Amygdala (tissue), 56 donors: ENCODE results near the gene TMC2.
"Not testable (repeated sequence)": the region's sequence is repeated elsewhere in the genome, so short reads cannot be mapped to it uniquely, and the experiment has no call there.

Source experiments
- DNase-seq, 56 donors: peaks; one replicate each; lab custom pipeline; 2025; lab: John Stamatoyannopoulos, UW

TMC2 gene

DNA sequence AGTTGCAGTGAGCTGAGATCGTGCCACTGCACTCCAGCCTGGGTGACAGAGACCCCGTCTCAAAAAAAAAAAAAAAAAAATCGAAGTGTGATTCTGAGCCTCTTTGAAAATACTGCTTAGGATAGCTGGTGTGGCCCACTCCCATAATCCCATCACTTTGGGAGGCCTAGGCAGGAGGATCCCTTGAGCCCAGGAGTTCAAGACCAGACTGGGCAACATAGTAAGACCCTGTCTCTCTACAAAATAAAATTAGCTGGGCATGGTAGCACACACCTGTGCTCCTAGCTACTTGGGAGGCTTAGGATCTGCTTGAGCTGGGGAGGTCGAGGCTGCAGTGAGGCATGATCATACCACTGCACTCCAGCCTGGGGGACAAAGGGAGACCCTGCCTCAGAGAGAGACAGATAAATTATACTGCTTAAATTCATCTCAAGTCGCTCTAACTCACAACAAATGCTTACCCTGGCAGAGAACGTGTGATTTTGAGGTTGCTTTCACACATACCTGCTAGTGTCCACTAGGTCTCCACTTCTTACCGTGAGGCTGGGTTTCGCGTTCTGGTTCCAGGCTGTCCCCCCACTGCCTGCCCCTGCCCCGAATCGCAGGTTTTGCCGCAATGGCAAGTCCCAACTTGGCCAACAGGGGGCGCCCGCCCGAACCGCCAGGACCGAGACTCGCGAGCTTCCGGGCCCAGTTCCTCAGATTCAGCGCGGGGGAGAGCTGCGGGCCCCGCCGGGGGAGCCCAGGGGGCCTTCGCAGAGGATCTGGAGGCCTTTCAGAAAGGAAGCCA lies 12.3 kb upstream of the TMC2 start:
- DNase-seq: peak in 54 of 56 donors; percentile 29 to 94 (median 72)

DNA sequence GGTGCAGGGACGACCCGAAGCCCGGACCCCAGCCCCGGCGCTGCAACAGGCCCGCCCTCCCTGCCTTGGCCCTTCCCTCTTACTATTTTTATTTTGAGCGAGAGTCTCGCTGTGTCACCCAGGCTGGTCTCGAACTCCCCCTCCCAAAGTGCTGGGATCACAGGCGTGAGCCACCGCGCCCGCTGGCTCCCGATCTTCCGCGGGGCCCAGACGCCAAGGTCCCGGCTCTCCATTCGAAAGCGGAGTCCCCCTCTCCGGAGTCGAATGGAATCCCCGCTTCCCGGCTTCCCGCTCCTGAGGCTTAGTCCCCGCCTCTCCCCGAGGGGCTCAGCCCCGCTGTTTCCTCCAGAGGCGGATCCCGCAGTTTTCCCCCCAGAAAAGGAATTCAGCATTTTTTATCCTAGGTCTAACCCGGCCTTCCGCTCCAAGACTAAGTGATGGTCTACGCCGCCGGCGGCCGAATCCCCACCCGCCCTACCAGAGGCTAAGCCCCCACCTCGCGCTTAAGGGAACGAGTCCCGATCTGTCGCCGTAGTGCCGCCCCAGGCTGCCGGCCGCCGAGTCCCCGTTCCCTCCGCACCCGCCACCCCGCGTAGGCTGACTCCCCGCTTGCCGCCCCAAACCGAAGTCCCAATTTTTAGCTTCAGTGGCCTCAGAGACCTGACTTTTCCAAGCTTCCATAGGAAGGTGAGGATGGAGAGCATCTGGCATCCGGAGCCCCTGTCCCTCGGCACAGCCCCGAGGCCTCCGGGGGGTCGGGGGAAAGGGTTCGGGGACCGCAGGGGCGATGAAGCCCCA lies 11.5 kb upstream of the TMC2 start:
- peak in 28 of 56 donors; percentile 22 to 75 (median 54) for DNase-seq

DNA sequence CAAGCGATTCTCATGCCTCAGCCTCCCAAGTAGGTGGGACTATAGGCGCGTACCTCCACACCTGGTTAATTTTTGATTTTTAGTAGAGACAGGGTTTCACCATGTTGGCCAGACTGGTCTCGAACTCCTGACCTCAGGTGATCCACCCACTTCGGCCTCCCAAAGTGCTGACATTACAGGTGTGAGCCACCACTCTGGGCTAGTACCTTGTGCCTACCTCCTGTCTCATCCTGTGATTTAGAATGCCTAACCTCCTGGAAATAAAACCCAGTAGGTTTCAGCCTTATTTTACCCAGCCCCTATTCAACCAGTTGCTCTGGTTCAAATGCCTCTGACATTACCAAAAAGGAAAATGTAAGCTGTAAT lies 10.2 kb upstream of the TMC2 start:
- DNase-seq: not testable (repeated sequence)

DNA sequence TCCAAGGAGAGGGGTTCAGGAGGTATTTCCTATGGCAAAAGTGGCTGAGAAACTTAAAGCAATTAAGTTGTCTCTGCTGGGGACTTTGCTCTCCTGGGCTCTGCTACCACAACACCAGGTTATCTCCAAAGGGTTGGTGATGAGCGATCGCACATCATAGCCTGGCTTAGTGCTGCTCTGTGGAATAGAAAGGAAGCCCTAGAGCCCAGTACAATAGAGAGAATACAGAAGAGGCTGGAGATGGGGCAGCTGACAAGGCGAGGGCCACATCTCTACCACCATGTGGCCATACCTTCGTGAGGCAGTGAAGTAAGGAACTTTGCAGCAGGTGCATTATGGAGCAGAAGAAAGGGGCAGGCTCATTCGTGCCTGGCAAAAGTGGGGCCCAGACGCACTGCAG lies 8.6 kb upstream of the TMC2 start:
- DNase-seq: no peak

DNA sequence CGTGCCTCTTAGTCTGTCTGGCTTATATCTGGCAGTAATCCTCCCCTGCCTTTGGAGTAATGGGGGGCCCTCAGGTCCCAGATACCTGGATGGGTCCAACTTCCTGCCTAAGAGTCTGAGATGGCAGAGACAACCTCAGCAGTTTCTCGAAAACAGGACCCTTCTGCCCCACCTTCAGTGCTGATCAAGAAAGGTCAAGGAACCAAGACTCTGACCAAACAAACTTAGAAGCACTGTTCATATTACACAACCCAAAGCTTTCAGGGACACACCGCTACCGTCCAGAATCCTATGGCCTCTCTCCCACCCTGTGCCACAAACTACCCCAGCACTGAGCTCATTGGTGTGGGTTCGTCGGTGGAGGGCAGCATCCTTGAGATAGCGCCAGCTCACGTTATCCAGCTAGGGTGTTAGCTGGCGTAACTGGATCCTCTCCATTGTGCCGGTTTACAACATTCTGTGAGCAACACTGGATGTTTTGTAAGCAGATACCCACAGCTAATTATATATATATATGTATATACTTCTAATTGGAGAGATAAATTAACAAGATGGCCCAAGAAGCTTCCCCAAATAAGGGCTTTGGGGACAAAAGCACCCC lies 7.6 kb upstream of the TMC2 start:
- no peak for DNase-seq

DNA sequence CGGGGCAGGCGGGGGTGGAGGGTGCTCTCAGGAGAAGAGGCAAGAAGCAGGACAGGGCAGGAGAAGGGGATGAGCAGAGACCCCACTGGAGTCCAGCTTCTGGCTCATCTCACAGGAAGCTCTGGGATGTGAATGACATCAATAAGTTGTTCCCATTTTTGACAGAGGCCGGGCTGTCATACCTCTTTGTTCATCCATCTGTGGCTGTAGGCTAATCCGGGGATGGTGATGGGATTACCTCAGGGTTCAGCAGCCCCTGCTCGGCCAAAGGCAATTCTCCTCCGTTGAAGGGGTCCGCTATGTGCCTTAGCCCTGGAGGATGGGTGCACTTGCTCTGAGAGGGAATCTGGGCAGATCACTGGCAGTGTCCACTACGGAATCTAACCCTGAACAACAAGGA lies 3.3 kb upstream of the TMC2 start:
- DNase-seq: no peak

DNA sequence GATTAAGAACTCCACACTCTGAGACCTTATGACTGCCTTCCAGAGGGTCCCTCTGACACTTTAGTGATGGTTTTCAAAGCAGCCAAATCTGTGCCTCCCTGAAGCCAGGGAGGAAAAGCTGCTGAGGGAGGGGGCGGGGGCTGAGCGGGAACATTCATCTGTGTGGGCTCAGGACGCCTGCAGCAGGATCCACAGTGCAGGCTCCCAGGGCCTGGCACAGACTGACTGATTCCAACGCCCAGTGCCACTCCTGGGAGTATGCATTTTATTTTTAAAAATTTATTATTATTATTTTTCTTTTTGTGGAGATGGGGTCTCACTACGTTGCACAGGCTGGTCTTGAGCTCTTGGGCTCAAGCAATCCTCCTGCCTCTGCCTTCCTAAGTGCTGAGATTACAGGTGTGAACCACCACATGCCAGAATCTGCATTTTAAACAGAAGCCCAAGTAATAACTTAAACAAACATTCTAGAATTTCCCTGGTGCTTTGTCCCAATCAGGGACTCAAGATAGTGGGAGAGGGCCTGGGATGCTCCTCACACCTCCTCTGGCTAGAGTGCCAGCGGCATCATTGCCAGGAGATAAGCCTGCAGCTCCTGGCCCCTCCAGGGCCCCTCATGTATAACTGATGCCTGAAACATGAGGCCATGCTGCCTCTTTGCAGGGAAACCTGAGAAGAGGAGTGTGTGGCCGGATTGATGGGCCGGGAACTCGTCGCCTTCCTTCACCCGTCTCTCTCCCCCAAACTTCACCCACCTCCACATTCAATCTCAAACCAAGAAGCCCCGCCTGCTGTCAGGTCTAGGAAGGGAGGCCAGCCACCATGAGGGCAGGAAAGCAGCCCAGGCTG lies 438 bp upstream of the TMC2 start:
- peak in 4 of 56 donors; percentile 14 to 30 (median 16) for DNase-seq

DNA sequence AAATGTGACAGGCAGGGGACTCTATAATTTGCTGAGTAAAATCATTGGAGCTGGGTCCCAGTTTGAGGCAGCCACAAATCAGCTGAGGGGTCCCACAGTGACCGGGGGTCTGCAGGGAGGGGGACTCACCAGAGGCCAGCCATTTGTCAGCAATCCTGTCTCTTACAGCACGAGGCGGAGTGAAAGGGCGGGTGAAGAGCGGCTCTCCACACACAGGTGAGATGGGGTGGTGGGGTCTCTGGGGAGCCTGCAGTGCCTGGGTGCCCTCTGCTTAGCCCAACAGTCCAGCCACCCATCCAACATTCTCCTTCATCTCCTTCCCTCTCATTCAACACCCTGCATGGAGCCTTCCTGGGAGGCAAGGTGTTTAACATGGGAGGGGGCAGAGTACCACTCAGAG lies 728 bp downstream of the TMC2 start:
- DNase-seq: no peak

DNA sequence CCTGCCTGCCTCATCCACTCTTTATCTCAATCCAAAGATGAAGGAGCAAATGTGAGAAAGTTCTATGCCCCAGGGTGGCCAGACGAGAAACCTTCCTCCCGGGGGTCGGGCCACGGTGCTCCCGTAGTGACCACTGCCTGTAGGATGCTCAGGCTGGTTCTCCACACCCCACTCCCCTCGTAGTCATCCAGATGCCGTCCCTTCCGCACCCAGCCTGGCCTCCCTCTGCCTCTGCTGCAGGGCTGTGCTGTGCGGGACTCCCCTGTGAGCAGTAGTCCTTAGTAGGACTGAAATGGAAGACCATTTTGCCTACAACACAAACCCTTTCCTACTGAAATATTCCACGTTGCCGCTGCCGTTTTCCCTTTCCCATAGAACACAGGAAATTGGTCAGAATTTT lies 2.0 kb downstream of the TMC2 start:
- DNase-seq: no peak

DNA sequence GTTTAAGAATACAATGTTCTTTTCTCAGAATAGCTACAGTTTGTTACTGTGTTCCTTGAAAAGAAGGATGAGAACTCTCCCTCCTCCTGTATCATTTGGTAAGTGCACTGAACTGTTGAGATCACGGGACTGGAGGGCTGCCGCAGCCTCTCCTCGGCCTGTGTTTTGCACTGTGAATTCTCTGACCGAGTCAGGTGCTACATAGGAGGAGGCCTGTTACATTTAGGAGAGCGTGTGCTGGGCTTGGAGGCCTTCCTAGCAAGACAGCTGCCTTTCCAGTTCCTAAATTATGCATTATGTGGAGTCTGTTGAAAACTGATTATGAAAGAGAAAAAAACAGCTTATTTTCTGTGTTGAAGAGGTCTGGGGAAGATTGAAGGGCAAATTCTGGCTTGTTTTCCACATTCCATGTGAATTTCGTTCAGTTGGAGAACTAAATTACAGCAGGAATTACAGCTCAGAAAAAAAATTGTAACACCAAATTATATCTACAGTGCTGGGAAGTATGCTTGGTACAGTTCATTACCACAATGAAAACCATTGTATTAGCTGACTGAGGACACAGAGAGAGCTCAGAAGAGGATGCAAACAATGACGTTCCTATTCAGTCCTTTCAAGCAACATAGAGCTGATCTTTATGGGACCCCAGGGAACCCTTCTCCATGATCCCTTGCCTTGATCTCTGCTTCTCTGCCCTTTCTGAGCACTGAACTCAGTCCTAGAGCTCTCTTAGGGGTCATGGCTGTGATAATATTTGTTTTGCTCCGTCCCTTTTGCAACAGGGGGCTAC lies 2.8 kb downstream of the TMC2 start:
- DNase-seq: peak in 12 of 56 donors; percentile 13 to 45 (median 30)

DNA sequence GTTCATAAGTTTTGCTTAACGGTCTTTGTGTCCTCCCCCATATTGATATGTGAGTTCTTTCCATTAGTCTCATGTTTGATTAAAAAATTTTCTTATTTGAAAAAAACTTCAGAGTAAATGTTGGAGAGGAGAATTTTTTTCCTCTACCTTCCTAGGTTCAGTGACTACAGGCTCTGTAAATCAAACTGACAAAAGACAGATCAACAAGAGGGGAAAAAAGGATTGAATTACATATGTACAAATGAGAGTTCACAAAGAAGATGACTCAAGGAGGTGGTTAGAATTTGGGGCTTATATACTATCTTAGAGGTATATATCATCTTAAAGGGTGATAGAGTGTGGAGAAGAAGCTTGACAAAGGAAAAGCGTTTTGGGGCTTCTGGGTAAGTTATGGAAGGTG lies 5.6 kb downstream of the TMC2 start:
- no peak for DNase-seq

DNA sequence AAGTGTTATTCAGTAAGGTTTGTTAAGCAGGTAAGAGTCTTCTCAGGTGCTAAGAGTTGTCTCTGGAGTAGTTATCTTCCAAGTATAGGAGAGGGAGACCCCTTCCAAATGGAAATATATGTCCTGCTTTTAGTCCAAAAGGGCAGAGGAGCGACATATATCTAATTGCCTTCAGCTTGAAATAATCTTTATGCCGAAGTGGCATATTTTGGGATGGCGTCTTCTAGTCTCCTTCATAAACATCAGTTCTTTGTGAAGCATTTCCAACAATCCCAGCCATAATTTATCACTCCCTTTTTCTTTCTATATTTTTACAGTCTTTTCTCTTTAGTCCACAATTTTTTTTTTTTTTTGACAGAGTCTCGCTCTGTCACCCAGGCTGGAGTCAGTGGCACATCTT lies 6.0 kb downstream of the TMC2 start:
- DNase-seq: no peak

DNA sequence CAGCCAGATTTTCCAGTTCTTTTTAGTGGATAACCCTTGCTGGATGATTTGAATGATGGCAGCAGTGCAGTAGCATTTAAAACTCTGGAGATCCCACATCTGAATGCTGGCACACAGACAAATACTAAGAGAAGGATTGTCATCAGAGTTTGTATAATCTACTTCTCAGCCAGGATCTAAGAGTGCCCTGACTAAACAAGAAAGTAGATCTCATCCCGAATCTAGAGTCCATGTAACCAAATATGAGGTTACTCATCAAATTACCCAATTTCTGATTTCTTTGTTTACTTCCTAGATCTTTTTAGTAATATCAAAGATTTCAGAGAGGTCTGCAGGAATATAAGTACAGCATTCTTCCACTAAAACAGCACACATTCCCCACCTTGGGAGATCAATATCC lies 7.8 kb downstream of the TMC2 start:
- DNase-seq: no peak

DNA sequence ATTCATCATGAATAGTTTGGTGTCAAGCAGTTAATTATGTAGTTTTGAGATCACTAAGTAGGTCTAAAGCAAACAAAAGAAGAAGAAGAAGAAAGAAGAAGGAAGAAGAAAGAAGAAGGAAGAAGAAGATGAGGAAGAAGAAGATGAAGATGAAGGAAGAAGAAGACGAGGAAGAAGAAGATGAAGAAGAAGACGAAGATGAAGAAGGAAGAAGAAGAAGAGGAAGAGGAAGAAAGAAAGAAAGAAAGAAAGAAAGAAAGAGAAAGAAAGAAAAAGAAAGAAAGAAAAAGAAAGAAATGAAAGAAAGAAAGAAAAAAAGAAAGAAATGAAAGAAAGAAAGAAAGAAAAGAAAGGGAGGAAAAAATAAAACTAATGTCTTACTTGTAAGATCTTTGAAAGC lies 9.2 kb downstream of the TMC2 start:
- no peak for DNase-seq

DNA sequence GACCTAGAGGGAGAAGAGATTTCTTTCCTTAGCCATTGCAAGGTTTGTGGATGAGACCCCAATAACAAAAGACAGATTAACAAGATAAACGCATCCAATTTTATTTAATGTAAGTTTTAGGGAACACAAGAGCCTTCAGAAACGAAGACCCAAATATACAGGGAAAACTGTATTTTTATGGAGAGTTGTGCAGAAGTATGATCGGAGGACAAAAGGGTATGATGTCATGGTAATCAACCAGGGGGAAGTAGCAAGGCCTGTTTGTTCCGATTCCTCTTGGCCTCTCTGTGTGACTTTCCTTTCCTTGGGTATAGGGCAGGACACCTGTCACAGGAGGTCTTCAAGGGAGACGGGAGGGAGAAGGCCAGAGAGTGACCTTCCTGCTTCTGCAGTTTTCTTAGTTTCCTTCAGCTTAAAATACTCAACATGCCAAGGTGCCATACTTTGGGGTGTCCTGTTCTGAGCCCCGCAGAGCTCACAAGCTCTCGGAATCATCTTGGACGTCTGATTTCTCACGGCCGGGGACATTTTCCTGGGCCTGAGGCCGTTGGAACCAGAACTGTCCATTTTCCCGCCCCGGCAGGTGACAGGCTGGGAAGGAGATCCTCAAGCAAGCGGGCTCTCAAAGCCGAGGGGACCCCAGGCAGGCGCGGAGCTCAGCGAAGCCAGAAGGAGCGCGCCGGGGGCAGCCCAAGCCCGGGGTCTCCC lies 21.7 kb downstream of the TMC2 start:
- DNase-seq: no peak

DNA sequence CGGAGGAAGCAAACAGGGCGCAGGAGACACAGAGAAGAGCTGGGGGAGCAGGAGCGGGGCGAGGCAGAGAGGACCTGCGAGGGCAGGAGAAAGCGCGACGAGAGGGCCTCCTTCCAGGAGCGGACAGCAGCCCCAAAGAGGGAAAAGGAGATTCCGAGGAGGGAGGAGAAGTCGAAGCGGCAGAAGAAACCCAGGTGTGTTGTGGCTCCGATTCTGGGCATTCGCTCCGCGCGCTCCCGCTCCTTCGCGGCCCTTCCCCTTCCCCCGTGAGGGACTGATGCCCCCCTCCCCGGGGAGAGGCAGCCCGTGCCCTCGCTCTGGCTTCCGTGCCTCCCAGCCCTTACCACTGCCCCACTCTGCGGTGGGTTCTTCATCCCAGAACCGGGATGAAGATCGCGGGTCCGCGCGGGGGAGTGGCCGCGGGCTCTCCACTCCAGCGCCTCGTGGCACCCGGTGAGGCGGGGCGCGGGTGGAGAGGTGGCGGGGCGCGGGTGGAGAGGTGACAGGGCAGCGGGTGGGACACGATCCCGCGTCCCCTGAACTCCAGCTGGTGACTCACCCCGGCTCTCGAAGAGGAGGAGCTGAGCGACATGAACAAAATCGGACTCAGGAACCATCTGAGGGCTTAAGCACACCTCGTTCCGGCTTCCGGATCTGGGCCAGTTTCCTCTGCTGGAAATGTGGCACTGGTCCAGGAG lies 22.4 kb downstream of the TMC2 start:
- peak in 4 of 56 donors; percentile 19 to 47 (median 31) for DNase-seq

DNA sequence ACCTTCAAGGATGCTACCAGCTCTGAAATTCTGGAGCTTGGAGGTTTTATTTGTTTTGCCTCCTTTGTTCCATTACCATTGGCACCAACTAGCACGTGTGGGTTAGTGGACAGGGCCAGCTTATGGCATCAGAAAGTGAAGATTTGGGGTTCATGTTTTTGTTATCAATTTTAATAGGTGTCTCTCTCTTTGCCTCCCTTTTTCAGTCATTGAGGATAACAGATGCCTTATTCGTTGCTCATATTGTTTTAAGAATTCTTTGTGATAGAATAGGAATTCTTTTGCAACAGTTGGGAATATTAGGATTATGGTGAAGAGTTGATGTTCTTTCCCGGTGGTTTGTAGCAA lies 22.9 kb downstream of the TMC2 start:
- DNase-seq: no peak

DNA sequence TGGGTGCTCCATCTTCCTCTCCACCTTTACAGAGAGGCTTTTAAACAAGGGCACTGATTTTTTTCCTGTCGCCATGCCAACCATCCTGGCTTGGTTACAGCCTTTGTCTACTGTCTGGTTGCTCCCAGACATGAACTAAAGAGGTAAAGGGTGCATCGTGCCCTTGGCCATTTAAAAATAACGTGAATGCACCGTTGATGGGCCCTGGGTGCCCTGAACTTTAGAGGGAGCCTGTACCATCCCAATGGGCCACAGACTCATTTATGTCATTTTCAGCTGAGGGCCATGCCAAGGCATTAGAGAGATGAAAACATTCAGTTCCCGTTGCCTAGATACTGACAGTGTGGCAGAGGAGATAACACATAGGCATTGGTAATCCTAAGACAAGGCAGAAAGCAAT lies 23.3 kb downstream of the TMC2 start:
- peak in 15 of 56 donors; percentile 10 to 60 (median 37) for DNase-seq

DNA sequence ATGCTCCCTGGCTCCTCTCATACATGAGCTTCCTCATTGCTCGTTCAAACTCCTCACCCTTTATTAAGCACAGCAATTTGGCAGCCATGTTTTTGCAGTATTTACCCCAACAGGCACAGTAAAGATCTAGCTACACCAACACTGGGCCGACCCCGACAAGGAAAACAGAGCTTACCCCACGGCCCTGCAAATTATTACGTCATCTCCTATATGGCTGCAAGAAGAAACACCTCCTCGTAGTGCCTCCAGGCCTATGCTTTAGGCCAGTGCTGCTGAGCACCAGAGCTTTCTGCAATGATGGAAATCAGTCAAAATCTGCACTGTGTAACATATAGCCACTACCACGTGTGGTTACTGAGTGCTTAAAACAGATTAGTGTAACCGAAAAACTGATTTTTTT lies 26.7 kb downstream of the TMC2 start:
- no peak for DNase-seq
